ENCODE measurements around the gene DAP.

Gene DAP

DNA sequence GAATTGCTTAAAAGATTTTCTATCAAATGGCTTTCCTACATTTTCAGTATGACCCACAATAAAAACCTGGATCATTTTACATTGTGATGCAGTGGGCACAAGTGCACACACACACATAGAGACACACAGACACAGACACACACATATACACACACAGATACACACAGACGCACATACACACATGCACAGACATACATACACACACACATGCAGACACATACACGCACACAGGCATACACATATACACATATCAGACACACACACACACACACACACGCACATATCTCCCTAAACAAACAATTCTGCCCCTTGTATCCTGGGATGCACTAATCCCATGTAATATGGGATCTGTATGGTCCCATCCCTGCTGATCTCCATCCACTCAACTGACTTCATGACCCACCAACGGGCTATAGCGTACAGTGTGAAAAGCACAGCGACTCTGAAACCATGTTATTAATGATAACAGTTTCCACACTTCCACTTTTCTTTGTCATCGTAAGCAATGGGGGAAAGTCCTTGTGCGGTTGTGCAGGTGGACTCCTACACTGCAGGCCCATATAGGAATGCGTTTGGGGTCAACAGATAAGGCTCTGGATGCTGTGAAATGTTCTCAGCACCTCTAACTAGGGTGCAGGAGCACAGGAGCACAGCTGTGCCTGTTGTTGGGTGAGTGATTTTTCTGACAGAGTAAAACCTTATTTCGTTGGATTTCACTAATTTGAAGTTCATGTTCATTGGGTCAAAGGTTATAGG, 52.7 kb downstream of the DAP start:
- DNase-seq, result no peak

DNA sequence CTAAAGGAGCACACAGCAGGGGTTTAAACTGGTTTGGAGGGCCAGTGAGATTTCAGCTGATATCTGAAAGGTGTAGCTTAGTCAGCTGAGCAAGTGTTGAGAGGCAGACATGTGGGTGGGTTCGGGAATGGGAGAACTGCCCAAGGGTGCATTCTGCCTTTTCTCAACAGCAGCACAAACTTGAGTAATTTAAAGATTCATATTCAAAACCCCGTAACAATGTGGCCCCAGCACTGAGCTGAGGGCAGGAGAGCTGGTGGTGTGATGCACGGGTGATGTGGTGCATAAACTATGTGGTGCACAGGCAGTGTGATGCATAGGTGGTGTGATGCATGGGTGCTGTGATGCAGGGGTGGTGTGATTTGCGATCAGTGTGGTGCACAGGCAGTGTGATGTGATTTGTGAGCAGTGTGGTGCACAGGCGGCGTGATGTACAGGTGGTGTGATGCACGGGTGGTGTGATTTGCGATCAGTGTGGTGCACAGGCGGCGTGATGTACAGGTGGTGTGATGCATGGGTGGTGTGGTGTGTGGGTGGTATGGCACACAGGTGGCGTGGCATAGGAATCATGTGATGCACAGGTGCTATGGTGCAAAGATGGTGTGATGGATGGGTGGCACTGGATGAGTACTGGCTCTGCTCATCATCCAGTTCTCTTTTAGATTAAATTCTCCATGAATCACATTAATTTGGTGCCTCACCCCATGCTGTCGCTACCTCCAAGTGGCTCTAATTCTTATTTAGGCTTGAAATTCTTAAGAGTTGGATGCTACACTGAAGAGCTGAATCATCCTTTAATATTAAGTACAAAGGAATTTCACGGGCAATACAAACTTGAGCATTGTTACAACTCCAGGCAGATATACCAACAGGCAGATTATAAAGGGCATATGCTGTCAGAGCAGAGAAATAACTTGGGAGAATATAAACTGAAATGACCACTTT, 53.6 kb downstream of the DAP start:
- DNase-seq, result no peak

DNA sequence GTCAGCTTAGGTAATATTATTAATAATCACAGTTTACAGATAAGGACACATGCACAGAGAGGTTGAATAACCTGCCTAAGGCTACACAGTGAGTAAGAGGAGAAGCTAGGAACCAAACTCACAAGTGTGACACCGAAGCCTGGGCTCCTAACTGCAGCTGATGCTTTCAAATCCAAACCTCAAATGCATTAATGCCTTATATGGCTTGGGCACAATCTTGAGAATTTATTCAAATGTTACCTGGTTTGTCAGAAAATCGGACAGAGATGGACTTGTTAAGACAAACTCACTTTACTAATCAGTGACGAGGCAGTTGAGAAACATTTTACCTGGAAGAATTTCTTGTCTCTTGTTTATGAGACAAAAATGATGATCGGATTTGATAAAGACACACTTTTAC, 54.7 kb downstream of the DAP start:
- no peak for DNase-seq

DNA sequence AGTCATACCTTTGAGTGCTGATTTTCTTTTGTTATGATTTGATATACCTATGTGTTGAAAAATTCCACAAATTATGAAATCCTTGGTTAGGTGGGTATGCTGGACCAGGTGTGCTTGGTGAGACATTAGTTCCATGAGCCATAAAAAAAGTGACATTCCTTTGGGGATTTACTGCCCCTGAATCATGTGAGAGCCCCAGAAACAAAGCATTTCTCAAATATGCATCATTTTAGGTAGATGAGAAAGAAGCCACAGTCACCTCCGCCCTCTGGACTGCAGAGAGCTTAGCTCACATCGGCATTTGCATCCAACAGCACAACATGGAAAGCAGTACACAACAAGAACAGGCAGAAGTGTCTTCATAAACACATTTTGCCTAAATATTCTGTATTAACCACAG, 55.3 kb downstream of the DAP start:
- no peak for DNase-seq

DNA sequence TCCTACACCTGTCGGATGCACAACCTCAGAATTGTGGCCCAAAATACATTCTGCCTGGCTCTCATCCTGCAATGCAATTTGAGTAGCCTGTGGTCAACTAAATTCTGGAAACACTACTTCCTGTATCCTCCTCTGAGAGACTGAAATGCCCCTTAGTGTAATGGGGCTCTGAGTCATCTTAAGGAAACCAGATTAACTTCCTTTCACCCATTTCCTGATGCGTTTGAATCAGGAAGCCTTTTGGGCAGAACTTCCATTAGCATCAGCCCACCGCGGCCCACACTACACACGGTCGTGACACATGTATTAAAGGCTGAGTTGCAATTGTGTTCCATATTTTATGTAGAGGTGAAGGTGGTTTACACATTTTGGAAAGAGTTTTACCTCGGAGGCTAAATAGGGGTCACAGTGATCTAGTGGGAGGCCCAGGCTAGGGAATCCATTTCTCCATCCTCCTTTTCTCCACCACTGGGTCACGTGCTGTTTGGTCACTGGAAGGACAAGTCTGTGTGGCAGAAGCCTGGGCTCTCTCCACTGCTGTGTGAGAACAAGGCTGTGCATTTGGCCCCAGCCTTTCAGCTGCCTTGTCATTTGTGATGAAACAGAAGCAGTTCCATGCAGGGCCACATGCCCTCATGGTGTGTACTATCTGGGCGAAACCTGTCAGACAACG, 55.9 kb downstream of the DAP start:
- DNase-seq, result no peak

DNA sequence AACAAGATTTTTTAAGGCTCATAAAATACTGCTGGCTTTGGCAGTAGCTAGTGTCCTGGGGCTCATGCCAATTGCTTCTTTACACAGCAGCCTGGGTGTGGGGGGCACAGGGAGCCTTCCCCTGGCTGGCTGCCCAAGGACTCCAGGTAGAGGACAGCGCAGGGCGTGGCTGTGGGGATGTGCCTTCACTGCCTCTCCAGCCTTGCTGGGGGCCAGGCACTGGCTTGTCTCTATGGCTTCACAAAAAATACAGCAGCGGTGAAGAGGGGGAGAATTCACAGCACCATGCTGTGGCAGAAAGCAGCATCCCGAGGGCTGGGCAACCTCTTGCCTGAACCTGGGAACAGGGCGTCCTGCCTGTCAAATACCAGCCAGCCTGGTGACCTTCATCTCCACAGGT, 57.4 kb downstream of the DAP start:
- DNase-seq, result no peak

DNA sequence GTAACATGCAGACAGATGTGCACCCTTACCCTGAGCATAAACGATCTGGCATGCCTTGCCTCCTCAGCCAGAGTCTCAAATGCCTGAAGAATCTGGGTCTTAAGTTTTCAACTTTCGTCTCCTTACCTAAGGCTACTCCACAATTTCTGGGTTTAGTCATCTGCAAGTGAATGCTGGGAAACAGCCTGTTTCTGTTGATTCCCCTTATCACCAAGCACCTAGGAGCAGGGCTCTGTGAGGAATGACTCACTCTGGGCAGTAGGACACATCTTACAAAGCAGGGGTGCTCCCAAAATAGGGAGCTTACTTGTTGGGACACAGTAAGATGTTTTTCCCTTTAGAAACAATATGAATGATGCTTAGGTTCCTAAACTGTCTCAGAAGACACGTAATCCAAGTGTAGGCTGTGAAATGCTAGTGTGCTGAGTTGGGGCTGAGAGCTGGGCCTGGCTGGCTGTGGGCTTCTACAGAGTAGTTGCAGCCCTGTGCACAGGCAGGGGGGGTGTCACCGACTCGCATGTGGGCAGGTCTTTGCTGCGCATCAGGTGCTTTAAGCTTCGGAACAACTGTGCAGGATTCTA, 58.0 kb downstream of the DAP start:
- no peak for DNase-seq

DNA sequence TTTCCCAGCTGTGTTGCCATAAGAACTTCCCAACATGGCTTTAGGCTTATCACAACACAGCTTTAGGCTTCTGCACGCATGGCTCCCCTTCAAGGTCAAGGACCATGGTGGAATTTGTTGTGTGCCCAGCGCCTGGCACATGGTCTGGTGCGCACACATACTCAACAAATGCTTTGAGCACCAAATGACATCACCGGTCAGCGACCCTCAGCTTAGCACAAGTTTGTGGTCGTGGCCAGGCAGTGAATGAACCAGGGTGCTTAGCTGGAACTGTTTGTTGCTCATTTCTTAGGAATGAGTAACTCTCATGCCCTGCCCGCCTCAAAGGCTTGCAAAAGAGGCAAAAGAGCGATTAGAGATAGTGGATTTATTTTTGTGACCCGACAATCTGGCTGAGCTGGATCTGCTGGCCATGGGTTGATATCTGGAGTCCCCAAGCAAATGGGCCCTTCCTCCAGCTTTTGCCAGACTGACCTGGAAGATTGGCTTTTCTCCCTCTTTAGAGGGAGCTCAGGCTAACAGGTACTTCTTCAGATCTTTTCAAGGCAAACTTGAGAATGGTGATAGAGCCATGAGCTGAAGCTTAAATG, 58.9 kb downstream of the DAP start:
- DNase-seq, result no peak

DNA sequence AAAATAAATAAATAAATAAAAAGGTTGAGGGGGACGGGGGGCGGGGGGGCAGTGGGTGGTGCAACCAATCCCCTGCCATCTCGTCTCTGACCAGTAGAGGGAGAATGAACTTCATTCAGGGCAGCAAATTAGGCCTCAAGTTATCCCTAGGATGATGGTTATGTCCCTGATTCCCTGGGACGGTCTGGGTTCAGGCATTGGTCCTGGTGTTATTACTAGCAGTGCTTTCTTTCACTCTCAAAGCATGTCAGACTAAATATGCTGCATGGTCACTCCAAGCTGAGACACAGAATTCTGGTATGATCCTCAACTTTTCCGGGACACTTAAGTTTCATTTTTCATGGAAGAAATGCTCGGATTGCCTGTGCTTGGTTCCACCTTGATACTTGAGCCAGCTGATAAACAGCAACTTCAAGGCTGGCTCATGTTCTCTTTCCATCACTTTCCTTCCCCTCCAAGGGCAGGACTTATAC, 59.4 kb downstream of the DAP start:
- DNase-seq, result no peak

DNA sequence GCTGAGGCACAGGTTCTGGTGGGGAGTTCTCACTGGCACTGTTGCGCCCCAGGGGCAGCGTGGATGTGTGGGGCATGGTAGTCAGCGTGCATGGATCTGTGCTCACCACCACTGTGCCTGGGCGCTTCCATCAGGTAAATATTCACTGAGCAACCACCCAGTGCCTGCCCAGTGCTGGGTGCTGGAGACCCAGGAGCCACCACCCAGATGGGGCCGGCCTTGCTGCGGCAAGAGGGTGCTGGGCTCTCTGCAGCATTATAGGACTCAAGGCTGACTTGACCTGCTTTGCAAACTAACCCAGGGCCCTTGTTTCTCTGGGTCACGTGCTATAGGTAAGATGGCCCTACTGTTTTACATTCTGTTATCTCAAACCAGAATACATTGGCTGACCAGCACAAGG, 60.5 kb downstream of the DAP start:
- DNase-seq, result no peak

DNA sequence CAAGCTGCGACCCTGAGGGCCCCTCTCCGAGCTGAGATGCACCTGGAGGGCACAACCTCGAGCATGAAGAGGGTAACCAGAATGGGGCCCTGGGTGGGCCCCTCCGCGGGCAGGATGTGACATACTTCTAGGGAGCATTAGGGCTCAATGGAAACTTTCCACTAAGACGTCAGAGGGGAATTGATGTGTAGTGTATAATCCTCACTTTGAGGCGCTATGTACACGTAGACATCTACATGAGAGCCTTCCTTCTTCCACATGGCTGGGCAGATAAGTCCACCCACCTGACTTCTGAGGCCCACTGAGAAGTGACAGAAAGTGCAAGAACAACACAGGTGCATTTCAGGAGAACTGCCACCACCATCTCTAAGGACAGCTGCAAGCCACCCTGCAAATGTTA, 61.0 kb downstream of the DAP start:
- DNase-seq, result no peak

DNA sequence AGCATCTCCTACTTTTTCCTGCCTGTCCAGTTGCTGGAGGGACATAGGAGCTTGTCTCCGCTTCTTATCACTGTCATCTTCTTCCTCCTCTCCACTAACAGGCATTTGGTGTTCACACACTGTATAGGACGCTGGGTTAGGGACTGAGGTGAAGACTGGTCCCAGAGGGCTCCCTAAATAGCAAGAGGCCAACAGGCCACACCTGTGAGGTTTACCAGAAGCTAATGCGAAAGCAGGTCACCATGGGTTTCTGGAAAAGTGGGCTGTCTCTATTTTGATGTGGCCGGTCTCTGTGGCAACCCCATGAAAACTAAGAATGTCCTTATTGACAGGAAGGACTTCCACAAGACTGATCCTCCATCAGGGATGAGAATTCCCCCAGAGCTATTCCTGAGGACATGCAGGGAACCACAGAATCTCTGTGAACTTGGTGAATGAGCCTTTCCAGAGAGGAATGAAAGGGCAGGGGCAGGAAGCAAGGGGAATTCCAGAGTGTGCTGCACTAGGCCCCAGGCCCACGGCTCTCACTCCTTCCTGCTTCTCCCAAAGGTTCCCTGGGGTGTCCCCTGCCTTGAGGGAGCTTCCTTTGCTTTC, 61.7 kb downstream of the DAP start:
- DNase-seq, result no peak

DNA sequence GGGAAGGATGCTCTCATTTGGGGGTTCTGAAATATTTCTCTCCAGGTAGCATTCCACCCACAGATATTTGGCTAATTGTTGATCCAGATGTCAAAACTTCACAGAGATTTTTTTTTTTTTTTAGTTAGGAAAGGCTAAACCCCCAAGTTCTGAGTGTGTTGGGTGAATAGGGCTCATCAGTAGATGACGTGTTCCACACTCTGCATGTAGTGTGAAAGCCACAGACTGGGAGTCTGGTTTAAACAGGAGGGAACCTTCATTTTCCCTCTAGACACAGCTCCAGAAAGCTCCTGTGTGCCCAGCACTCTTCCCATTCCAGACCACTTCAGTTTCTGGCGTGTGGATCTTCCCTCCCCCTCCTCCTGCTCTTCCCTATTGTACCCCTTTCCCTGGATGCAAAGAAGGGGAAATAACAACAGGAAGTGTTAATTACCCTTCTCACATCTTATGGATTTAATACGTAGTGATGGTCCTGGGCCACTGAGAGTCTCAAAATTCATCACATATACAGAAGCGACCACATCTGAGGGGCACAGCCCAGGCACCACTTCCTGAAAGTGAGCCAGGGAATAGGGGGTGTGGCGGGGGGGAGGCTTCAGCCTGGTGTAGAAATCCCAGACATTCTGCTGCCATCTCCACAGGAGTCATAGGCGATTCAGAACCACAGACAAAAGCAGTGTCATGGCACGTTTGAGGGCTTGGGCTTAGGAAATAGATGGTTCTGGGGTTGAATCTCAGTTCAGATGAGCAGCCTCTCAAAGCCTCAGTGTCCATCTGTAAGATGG, 65.1 kb downstream of the DAP start:
- DNase-seq, result no peak

DNA sequence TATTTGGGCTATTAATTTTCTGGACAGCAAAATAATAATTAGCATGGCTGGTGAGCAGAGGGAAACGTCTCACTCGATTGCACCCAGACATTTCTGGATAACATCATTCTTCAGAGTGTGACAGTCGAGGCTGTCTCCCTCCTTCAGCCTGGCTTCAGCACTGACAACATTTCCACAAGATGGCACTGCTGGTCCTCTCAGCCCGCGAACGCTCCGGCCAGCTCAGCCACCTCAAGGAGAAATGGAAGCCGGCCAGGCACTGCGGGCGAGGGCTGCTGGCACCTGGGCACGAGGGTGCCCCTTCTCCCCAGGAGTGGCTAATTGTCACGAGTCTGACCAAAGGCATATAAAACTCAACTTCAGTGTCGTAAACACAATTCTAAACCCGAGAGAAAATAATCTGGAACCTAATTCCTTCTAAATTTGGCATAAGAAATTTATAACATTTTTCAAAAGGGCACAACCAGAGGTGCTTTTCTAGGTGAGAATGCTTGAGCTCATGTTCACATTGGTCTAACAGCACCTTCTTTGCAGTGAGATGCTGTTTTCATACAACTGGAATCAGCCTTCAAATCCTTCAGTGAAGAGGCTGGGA, 65.9 kb downstream of the DAP start:
- DNase-seq, result peak; percentile 60

DNA sequence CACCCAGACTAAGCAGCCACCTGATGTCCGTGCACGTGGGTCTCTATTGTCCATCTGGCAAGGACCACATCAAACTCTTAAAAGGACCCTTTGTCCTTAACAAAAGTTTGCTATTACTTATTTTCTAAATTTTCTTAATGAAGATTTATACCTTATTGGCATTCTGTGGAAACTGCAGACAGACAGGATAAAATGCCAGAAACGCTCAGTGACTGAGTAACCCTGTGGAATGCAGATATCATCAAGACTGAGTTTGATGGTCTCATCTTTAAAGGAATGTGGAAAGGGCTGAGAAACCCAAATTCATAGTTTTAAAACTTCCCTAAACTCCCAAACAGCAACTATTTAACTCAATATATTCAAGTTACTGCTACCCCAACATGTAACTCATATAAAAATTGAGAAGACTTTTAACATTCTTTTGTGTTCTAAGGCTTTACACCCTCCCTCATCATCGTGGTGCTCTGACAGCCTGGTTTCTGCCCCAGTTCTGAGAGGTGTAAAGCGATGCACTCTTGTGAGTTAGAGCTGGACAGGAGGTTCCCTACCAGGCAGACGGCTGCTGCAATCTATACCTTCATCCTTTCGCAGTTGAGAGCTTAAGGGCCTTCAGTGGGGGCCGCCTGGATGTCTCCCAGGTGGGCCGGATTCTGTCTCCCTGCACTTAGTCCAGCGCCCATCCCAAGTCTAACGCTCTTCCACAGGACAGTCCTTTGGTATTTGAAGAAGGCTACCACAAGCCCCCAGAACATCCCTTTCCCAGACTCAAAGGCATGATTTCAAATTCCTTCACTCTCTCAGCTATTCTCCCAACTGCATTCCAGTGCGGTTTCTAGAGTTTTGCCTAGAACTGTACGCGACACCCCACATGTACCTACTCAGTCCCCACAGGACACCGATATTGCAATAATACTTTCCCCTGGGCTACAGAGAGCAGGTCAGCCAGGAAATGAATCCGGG, 68.9 kb downstream of the DAP start:
- DNase-seq, result no peak

DNA sequence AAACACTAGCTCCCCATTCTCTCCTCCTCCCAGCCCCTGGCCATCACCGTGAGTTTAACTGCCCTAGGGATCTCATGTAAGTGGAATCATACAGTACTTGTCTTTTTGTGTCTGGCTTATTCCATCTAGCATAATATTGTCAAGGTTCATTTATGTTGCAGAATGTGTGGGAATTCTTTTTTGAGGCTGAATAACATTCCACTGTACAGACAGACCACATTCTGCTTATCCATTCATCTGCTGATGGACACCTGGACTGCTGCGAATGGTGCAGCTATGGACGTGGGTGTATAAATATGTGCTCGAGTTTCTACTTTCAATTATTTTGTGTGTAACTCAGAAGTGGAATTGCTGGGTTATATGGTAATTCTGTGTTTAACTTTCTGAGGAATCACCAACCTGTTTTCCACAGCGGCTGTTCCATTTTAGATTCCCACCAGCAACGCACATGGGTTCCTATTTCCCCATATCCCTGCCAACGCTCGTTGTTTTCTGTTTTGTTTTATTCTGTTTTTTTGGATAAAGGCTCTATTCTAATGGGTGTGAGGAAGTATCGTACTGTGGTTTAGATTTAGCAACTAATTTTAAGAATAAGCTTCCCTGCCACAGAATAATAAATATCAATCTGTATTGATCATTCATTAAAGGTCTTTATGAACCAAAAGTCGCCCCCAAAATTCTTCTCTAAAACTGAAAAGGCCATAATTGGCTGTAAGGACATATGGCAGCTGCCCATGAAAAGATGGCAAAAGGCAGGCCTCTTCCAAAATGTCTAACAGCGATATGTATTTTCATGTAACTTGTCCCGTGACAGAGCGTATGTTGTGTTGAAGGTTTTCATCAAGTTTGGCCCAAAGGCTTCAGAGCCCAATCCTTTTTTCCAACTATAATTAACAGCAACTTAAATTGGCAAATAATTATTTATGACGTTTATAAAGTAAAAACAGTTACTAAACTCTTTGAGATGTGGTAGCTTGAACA, 70.3 kb downstream of the DAP start:
- DNase-seq, result no peak

DNA sequence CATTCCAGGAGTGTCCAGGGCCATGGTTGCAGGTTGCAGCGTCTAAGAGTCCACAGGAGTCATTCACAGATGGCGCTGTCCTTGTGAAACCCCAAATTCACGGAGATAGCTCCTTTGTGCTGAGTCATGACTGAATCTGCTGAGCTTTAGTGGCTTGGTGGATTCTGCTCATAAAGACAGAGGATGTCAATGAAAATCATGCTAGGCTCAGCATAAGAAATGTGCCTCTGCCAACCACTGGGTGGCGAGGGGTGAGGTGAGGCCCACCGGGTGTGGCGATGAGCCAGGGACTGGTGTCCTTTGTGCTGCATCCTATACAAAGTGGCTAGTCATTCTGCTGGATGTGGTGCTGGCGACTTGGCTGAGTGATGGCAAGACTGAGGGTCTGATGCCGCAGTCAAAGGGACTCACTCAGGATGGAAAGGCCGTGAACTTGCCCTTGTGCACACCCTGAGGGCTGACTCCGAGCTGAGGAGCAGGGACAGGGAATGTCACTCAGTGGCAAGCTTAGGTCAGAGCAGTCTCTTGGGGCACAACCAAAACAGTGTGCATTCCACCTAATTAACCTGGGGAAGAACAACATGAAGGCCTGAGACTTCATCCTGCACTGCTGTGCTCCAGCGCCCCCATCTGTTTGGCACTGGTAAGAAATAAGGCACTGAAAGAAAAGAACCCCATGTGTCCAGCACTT, 71.5 kb downstream of the DAP start:
- DNase-seq, result no peak

DNA sequence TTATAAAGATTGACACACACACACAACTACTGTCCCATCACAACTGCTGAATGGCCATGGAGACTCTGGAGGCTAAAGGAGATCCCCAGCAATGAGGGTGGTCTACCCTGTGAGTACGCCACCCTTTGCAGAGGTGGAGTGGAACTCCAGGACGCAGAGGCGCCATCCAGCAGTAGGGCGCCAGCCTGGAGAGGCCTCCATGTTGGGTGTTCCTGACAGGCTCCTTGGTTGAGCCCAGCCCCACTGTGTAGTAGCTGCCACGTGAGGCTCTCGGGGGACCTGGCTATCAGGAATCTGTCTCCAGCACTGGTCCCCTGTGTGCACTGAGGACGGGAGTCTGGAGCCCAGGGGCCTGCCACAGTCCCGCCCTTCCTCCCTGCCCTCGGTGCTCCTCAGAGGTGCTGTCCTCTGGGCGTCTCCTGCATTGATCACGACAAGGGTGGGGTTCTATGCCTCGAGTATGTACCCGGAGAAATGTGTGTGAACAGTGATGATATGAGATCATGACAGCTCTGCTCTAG, 72.3 kb downstream of the DAP start:
- no peak for DNase-seq

All from right hindlimb (tissue), 1 donor.